Endothelial cell of hepatic sinusoid (primary cell): ENCODE results near the gene PLA2G12B.

Experiments
- in situ Hi-C: cut with HindIII; loops from 2 replicates; pipeline ENCODE4 v1.10.0; 2017; ENCODE audit warnings: low sequenced_read_pairs

PLA2G12B gene

DNA sequence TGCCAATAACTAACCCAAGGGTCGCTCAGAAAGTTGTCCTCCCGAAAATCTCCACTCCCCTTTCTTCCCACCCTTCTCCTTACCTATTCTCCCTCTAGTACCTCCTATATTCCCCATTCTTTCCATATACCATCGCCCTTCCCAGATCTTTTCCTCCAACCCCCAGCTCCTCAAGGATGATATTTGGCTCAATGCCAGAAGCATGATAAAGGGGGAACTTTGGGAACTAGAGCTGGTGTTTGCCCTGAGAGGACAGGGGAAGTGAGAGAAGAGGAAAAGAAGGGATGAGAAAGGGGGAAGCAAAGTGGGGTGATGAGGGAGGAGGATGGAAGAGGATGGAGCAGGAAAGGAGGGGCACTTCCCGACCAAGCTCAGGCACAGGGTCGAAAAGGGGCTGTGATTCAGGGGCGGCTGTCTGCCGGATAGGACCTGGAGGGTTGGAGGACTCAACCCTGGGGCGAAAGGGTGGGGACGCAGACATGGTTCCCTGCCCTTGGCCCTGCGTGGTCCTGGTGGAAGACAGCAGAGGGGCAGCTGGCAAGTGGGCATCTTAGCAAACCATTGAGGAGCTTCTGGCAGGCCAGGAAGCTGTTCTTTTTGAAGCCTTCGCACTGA lies 59.3 kb downstream of the PLA2G12B start:
- in situ Hi-C loops: no loop called here

DNA sequence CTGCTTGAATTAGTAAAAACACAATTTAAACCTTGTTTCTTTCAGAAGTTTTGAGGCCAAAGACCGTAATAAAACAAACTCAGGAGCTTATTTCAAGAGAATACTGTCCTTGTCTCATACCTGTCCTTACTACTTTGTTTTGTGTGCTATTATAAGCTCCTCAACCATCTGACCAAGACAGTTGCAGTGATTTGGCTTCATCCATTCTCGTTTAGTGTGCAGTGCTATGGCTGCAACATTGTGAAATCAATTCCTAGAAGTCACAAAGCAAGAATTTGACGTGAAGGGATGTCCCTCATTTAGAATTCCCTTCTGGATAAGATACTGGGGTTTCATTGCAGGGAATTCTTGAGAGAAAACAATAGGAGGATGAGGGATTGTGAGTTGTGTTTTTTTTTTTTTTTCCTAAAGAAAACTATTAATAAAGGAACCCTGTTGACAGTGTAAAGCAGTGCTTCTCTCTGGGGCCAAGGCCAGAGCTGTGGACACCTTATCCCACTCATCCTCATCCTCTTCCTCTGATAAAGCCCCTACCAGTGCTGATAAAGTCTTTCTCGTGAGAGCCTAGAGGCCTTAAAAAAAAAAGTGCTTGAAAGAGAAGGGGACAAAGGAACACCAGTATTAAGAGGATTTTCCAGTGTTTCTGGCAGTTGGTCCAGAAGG lies 61.3 kb downstream of the PLA2G12B start, which contains the start of gene OIT3:
OIT3 (plus strand) TSS at position 604 of the 663 bp plus-strand sequence. CDS start 60 bp downstream, outside the sequence.
- in situ Hi-C loops: no loop called here

DNA sequence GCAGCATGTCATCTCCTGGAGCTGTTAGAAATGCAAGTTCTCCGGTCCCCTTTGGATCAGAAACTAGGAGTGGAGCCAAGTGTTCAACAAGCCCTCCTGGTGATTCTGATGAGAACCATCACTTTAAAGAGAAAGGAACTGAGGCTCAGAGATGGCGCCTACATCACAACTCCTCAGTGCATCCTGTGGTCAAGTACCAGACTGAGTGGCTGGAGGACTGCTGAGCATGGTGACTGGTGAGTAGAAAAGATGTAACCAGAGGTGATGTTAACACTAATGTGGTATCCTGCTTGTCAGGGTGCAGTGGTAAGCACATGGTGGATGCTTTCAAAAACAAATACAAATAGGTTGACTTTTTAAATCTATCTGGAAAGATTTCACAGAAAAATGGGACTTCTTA lies 64.5 kb downstream of the PLA2G12B start:
- in situ Hi-C loops: no loop called here

DNA sequence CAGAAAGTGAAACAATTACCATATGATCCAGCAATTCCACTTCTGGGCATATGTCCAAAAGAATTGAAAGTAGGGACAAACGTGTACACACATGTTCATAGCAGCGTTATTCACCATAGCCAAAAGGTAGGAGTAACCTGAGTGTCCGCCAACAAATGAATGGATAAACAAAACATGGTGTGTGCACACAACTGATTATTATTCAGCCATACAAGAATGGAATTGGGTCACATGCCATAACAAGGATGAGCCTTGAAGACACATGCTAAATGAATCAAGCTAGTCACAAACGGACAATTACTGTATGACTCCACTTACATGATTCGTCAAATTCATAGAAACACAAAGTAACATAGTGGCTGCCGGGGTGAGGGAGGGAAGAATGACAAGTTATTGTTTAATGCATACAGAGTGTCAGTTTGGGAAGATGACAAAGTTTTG lies 65.2 kb downstream of the PLA2G12B start:
- in situ Hi-C loops: no loop called here

DNA sequence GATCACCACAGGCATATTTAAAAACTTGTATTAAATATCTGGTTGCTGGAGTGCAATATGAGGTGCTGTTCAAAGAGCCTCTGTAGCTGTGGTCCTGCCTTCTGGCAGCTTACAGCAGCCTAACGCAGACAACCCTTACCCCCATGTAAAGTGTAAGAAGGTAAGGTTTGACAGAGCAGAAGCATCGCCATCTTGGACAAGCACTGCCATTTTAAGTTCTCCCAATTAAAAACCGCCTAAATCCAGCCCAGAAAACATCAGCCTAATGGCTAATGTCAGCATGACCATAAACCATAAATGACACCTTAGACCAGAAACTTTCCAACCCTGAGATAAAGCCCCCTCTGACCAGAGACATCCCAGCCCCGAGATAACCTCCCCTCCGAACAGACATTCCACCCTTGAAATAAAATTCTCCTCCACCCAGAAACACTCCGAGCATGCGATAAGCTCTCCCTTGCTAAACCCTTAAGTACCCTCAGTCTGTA lies 66.4 kb downstream of the PLA2G12B start:
- in situ Hi-C loops: no loop called here

DNA sequence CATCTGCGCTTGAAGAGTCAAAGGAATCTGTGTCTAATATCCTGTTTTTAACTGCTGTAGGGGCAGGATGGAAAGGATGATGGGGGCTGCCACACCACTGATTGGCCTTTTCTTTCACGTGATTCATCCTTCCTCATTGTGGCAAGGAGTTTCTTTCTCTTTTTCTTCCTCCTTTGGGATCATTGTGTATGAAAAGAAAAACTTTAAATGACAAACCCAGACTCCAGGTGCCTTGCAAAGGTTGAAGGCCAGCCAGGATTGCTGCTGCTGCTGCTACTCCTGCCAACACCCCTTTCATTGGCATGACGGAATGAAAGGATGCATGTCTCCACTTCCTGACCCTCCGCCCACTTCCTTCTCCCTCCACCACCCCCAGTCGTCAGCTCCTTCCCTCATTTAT lies 67.6 kb downstream of the PLA2G12B start:
- in situ Hi-C loops: no loop called here

DNA sequence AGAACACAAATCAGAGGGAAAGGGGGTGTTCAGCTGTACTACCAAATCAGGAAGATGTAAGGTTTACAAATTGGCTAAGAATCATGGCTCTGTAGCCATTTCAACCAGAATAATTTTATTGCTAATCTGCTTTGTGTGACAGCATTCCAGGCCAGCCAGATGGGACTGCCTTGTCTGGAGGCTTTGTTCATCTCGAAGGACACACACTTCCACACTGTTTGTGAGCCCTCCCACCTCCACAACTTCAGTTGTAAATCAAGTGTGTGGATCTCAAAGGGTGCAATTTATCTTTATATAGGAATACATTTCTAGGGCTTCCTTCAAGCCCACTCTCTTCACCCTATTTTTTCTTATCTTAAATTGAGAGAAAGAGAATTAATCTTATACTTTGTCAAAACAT lies 68.0 kb downstream of the PLA2G12B start:
- in situ Hi-C loops: no loop called here

DNA sequence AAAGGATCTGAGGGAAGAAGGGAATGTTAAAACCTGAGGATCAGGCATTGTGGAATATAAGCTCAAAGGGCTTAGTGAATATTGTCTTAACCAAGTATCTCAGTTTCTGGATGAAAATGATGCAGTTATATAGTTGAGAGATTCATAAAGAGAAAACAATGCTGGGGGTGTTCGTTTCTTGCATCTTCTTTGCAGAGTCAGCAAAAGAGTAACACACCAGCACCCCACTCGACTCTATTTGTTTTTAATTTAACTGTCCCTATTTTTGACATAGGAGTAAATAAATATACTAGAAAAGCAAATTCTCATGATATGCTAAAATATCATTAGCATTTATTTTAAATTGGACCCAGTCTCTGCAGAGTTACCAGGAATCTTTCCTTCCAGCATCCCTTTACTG lies 68.7 kb downstream of the PLA2G12B start:
- in situ Hi-C loops: no loop called here
